ENCODE results near the gene OLA1. TPM values are rescaled to one million over a fixed set of nuclear protein-coding genes. Genes with fewer than 3 reads are reported as not detected.

OLA1 gene
- total and polyA plus RNA-seq, 9 of the 15 experiments (the other 6 are each of a cell fraction or from before 2014, with no cell fraction given) = 208 to 353 (median 225) TPM

GRCh38 chr2:174063492-174064092, 184.7 kb downstream of the OLA1 start:
- intact Hi-C loops (cut with micrococcal nuclease) (no loop called here), in situ Hi-C loops (cut with MboI) (no loop called here)
- Histone ChIP-seq H3K4me1 (replicated peaks in 1 of 2; ENCODE audit: control insufficient read depth in 2 of 2, insufficient read depth in 2 of 2, low read length in 2 of 2) (peaks cover 8 to 20% of the 10 kb centered on the region in 2 experiments; a peak in 3 of 5 replicates), H3K9ac (ENCODE audit: insufficient read depth in 1 of 2, low read depth in 2 of 2, low read length in 2 of 2) (no peak overlapping the region), H2AFZ (ENCODE audit: low read depth, low read length) (peak overlapping the region; percentile 71), H3K27ac (ENCODE audit: extremely low read depth, low read depth, low read length) (no peak overlapping the region), H3K79me2 (ENCODE audit: control insufficient read depth, insufficient read depth, low read length) (no peaks in the 10 kb centered on the region), H3K9me3 (replicated peaks; ENCODE audit: control insufficient read depth, insufficient read depth, low read depth, low read length) (peaks cover 5% of the 10 kb centered on the region), H3K4me3 (no peak overlapping the region), H4K20me1 (replicated peaks; ENCODE audit: control insufficient read depth, insufficient read depth, low read length) (no peaks in the 10 kb centered on the region), H3K9me1 (ENCODE audit: control insufficient read depth, insufficient read depth, low read length) (no peaks in the 10 kb centered on the region), H3K36me3 (ENCODE audit: control insufficient read depth, insufficient read depth, low read length) (no peaks in the 10 kb centered on the region), H3K27me3 (ENCODE audit: control insufficient read depth in 2 of 2, insufficient read depth in 2 of 2, low read length in 2 of 2) (no peaks in the 10 kb centered on the region), H3K4me2 (ENCODE audit: insufficient read depth, low read length) (no peak overlapping the region; the same call in 1 of the 2 replicates)
- no TSS peak for BruUV-seq (replicated peaks)
- 54% methylated on average over 12 of the region's 12 CpGs for WGBS (ENCODE audit: insufficient coverage, low coverage, missing lambda C conversion rate)
- POLR2A ChIA-PET = interaction anchor here (0.7 to 1.1 kb wide), 2 partner anchors 9 to 209 kb away, joined by 3 to 4 read pairs; no protein-coding TSS in a partner anchor
- CTCF ChIA-PET (ENCODE audit: low intra/inter-chr PET ratio) = no interaction called here
- no peak for FAIRE-seq
- DNase-seq (ENCODE audit: extremely low read depth in 1 of 4, low spot score in 3 of 4) = no peak
- TF ChIP-seq CEBPB (tag; IDR thresholded peaks at IDR 0.05) (0 out of 2 replicates have a peak, but pooled peaks have one; percentile 10), ZNF217 (CRISPR knock-in tag; IDR thresholded peaks at IDR 0.05) (no peak), EGR1 (conservative IDR thresholded peaks at IDR 0.05) (peak; percentile 72), SREBF2 (CRISPR knock-in tag; IDR thresholded peaks at IDR 0.05) (no peak)
- no peak for ATAC-seq

GRCh38 chr2:174062934-174063333, 185.4 kb downstream of the OLA1 start:
- ATAC-seq (no peak), FAIRE-seq (no peak), DNase-seq (ENCODE audit: extremely low read depth in 1 of 4, low spot score in 3 of 4) (no peak)
- peak overlapping the region; percentile 71 for H2AFZ ChIP-seq (ENCODE audit: low read depth, low read length)
- POLR2A ChIA-PET = interaction anchor here (1.1 to 1.4 kb wide), 4 partner anchors 8 to 20 kb away, joined by 3 to 4 read pairs (median 3); no protein-coding TSS in a partner anchor
- no TSS peak for BruUV-seq (replicated peaks)
- CTCF ChIA-PET (ENCODE audit: low intra/inter-chr PET ratio) = no interaction called here
- no peaks in the 10 kb centered on the region for H4K20me1 ChIP-seq (replicated peaks; ENCODE audit: control insufficient read depth, insufficient read depth, low read length)
- intact Hi-C loops (cut with micrococcal nuclease) = no loop called here
- no peak overlapping the region for H3K27ac ChIP-seq (ENCODE audit: extremely low read depth, low read depth, low read length)
- TF ChIP-seq HDAC8 (tag; IDR thresholded peaks at IDR 0.05) (0 out of 2 replicates have a peak, but pooled peaks have one; percentile 22), SMARCA5 (IDR thresholded peaks at IDR 0.05) (no peak)
- in situ Hi-C loops (cut with MboI) = no loop called here
- 50% methylated on average over 7 of the region's 7 CpGs for WGBS (ENCODE audit: insufficient coverage, low coverage, missing lambda C conversion rate)
- H3K4me2 ChIP-seq (ENCODE audit: insufficient read depth, low read length) = no peak overlapping the region
- H3K4me1 ChIP-seq (replicated peaks in 1 of 2; ENCODE audit: control insufficient read depth in 2 of 2, insufficient read depth in 2 of 2, low read length in 2 of 2) = peaks cover 8 to 20% of the 10 kb centered on the region in 2 experiments; a peak in 3 of 5 replicates
- peaks cover 5% of the 10 kb centered on the region for H3K9me3 ChIP-seq (replicated peaks; ENCODE audit: control insufficient read depth, insufficient read depth, low read depth, low read length)
- no peaks in the 10 kb centered on the region for H3K36me3 ChIP-seq (ENCODE audit: control insufficient read depth, insufficient read depth, low read length)
- no peaks in the 10 kb centered on the region for H3K27me3 ChIP-seq (ENCODE audit: control insufficient read depth in 2 of 2, insufficient read depth in 2 of 2, low read length in 2 of 2)
- H3K79me2 ChIP-seq (ENCODE audit: control insufficient read depth, insufficient read depth, low read length) = no peaks in the 10 kb centered on the region
- H3K9ac ChIP-seq (ENCODE audit: insufficient read depth in 1 of 2, low read depth in 2 of 2, low read length in 2 of 2) = no peak overlapping the region
- no peak overlapping the region for H3K4me3 ChIP-seq
- H3K9me1 ChIP-seq (ENCODE audit: control insufficient read depth, insufficient read depth, low read length) = no peaks in the 10 kb centered on the region

All from K562 (cell line).